ENCODE data around the gene FBXL15.

The FBXL15 gene, protein sequence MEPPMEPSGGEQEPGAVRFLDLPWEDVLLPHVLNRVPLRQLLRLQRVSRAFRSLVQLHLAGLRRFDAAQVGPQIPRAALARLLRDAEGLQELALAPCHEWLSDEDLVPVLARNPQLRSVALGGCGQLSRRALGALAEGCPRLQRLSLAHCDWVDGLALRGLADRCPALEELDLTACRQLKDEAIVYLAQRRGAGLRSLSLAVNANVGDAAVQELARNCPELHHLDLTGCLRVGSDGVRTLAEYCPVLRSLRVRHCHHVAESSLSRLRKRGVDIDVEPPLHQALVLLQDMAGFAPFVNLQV

DNA sequence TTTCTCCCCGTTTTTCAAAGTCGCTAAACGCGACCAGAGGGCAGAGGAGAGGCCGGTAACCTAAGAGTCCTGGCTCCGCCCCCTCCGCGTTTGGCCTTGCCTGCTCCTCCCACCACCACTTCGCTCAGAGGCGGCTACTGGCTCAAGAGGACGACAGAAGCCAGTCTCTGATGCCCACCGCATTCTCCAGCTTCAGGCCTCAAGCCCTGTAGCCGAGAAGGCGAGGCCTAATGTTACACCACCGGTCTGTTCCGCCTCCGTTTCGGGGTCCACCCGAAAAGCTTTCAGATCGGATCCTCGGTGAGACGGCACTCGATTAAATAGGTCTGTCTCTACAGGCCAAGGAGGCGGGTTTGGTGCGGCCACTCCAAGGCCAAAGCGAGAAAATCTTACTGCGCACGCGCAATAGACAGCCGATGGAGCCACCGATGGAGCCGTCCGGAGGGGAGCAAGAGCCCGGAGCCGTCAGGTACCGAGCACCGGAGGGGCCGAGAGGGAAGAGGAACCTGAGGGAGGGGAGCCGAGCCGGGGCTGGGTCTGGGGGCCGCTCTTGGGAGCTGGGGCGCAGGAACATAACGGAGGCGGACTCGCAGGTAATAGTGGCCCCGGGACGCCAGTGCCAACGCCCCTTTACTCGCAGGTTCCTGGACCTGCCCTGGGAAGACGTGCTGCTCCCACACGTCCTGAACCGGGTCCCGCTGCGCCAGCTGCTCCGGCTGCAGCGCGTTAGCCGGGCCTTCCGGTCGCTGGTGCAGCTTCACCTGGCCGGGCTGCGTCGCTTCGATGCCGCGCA is at the start of gene FBXL15:
Gene FBXL15, plus strand, starts transcription at position 123 of the 793 bp plus-strand sequence. Its CDS starts 294 bp downstream, at position 417.
- Mint-ChIP-seq H3K36me3 (no peaks in the 10 kb centered on the region), H3K4me3 (peak within 1 kb of the TSS; percentile 97), H3K4me1 (peaks cover 27% of the 10 kb centered on the region), H3K27me3 (peaks cover 13% of the 10 kb centered on the region), H3K27ac (peak within 1 kb of the TSS; percentile 98), H3K9me3 (no peaks in the 10 kb centered on the region)

DNA sequence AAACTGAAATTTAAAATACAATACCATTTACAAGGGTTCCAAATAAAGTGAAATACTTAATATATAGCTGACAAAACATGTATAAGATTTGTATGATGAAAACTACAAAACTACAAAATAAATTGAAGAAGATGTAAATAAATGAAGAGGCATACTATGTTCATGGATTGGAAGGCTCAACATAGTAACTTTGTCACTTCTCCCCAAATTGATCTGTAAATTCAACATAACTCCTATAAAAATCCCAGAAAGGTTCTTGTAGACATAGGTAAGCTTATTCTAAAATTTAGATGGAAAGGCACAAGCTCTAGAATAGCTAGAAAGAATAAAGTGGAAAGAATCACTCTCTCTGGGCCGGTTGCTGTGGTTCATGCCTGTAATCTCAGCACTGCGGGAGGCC is 49.3 kb upstream of the FBXL15 start:
- Mint-ChIP-seq H3K4me1 (no peaks in the 10 kb centered on the region), H3K36me3 (peaks cover 19% of the 10 kb centered on the region), H3K4me3 (no peak overlapping the region), H3K9me3 (no peaks in the 10 kb centered on the region), H3K27ac (no peak overlapping the region), H3K27me3 (no peaks in the 10 kb centered on the region)

- no peak overlapping the region for H3K4me3 Mint-ChIP-seq
- H3K36me3 Mint-ChIP-seq: peaks cover 12% of the 10 kb centered on the region
- H3K9me3 Mint-ChIP-seq: no peaks in the 10 kb centered on the region
- H3K4me1 Mint-ChIP-seq: no peaks in the 10 kb centered on the region
- H3K27me3 Mint-ChIP-seq: no peaks in the 10 kb centered on the region
- H3K27ac Mint-ChIP-seq: no peak overlapping the region
These were observed 45.4 kb upstream of the FBXL15 start for GRCh38 chr10:102375250-102375649.

DNA sequence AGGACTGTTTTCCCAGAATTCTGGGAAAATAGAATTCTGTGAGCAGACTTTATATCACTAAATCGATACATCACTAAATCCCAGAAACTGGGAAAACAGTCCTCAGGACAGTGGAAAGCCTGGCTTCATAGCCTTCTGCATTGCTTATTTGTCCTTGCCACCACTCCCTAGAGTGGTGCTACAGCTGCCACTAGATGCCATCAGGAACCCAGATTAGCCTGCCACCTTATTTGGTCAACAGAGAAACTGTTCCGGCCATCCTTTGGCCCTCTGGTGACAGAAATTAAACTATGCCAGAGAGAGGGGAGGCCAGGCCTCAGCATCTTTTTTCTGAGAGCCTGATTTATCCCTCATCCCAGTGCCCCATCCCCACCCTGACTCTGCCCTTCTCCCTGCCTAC is 44.8 kb upstream of the FBXL15 start:
- no peak overlapping the region for H3K27ac Mint-ChIP-seq
- no peaks in the 10 kb centered on the region for H3K9me3 Mint-ChIP-seq
- H3K36me3 Mint-ChIP-seq: peaks cover 8% of the 10 kb centered on the region

GRCh38 chr10:102376901-102377300 is 43.7 kb upstream of the FBXL15 start:
- H3K9me3 Mint-ChIP-seq: no peaks in the 10 kb centered on the region
- no peaks in the 10 kb centered on the region for H3K4me1 Mint-ChIP-seq
- H3K27me3 Mint-ChIP-seq: no peaks in the 10 kb centered on the region
- H3K36me3 Mint-ChIP-seq: peaks cover 7% of the 10 kb centered on the region
- H3K27ac Mint-ChIP-seq: no peak overlapping the region
- H3K4me3 Mint-ChIP-seq: no peak overlapping the region

More for the DNA sequence above, 44.8 kb upstream of the FBXL15 start:
- Mint-ChIP-seq H3K4me3 (no peak overlapping the region), H3K4me1 (no peaks in the 10 kb centered on the region), H3K27me3 (no peaks in the 10 kb centered on the region)

- no peaks in the 10 kb centered on the region for H3K9me3 Mint-ChIP-seq
- peaks cover 5% of the 10 kb centered on the region for H3K36me3 Mint-ChIP-seq
- H3K27ac Mint-ChIP-seq: no peak overlapping the region
- no peak overlapping the region for H3K4me3 Mint-ChIP-seq
- peaks cover 3% of the 10 kb centered on the region for H3K4me1 Mint-ChIP-seq
- no peaks in the 10 kb centered on the region for H3K27me3 Mint-ChIP-seq
These were observed 41.3 kb upstream of the FBXL15 start for GRCh38 chr10:102379383-102379782.

- Mint-ChIP-seq H3K9me3 (no peaks in the 10 kb centered on the region), H3K27ac (no peak overlapping the region), H3K36me3 (peaks cover 3% of the 10 kb centered on the region), H3K4me3 (no peak overlapping the region), H3K4me1 (peaks cover 3% of the 10 kb centered on the region), H3K27me3 (no peaks in the 10 kb centered on the region)
These were observed 38.7 kb upstream of the FBXL15 start for GRCh38 chr10:102381983-102382382.

- H3K36me3 Mint-ChIP-seq: peaks cover 3% of the 10 kb centered on the region
- peaks cover 3% of the 10 kb centered on the region for H3K4me1 Mint-ChIP-seq
- H3K27ac Mint-ChIP-seq: no peak overlapping the region
- no peaks in the 10 kb centered on the region for H3K27me3 Mint-ChIP-seq
- no peaks in the 10 kb centered on the region for H3K9me3 Mint-ChIP-seq
- no peak overlapping the region for H3K4me3 Mint-ChIP-seq
These were observed 37.8 kb upstream of the FBXL15 start for GRCh38 chr10:102382871-102383270.

GRCh38 chr10:102384053-102384452 is 36.6 kb upstream of the FBXL15 start:
- no peak overlapping the region for H3K4me3 Mint-ChIP-seq
- H3K9me3 Mint-ChIP-seq: no peaks in the 10 kb centered on the region
- peaks cover 2% of the 10 kb centered on the region for H3K36me3 Mint-ChIP-seq
- no peaks in the 10 kb centered on the region for H3K27me3 Mint-ChIP-seq
- H3K4me1 Mint-ChIP-seq: peaks cover 3% of the 10 kb centered on the region
- H3K27ac Mint-ChIP-seq: peak overlapping the region; percentile 17

- peaks cover 2% of the 10 kb centered on the region for H3K36me3 Mint-ChIP-seq
- peaks cover 3% of the 10 kb centered on the region for H3K4me1 Mint-ChIP-seq
- H3K27me3 Mint-ChIP-seq: no peaks in the 10 kb centered on the region
- no peak overlapping the region for H3K4me3 Mint-ChIP-seq
- peak overlapping the region; percentile 30 for H3K27ac Mint-ChIP-seq
- H3K9me3 Mint-ChIP-seq: no peaks in the 10 kb centered on the region
These were observed 35.8 kb upstream of the FBXL15 start for GRCh38 chr10:102384606-102385429.

DNA sequence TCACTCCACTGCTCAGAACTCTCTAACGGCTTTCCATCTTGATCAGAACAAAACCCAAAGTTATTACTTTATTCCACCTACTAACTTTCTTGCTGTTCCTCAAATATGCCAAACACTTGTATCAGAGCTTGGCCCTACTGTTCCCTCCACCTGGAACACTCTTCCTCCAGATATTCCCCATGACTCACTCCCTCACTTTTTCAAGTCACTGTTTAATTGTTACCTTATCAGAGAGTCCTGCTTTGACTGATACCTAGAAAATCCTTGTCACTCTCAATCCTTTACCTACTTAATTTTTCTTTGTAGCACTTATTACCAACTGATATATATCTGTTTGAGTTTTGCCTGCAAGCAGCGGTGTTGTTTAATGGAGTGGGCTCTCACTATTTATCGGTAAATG is 30.7 kb upstream of the FBXL15 start:
- peaks cover 1% of the 10 kb centered on the region for H3K36me3 Mint-ChIP-seq
- no peak overlapping the region for H3K27ac Mint-ChIP-seq
- H3K27me3 Mint-ChIP-seq: no peaks in the 10 kb centered on the region

DNA sequence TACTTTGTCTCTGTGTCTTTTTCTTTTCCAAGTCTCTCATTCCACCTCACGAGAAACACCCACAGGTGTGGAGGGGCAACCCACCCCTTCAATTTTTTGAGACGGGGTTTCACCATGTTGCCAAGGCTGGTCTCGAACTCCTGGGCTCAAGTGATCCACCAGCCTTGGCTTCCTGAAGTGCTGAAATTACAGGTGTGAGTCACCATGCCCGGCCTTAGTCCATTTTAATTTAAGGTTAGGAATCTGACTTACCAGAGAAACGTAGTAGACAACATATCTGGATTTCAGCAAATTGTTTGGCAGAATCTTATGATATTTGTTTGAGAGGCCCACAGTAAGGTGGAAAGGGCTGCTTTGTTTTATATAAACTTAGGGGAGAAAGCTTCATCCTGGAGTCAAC is 28.3 kb upstream of the FBXL15 start:
- peak overlapping the region; percentile 62 for H3K27ac Mint-ChIP-seq
- no peaks in the 10 kb centered on the region for H3K9me3 Mint-ChIP-seq
- no peaks in the 10 kb centered on the region for H3K27me3 Mint-ChIP-seq
- H3K4me3 Mint-ChIP-seq: peak overlapping the region; percentile 92
- peaks cover 11% of the 10 kb centered on the region for H3K36me3 Mint-ChIP-seq
- H3K4me1 Mint-ChIP-seq: peaks cover 26% of the 10 kb centered on the region

More for the DNA sequence above, 30.7 kb upstream of the FBXL15 start:
- H3K4me3 Mint-ChIP-seq: no peak overlapping the region
- no peaks in the 10 kb centered on the region for H3K9me3 Mint-ChIP-seq
- H3K4me1 Mint-ChIP-seq: peaks cover 15% of the 10 kb centered on the region

GRCh38 chr10:102393411-102394078 is 27.1 kb upstream of the FBXL15 start:
- Mint-ChIP-seq H3K27ac (peak overlapping the region; percentile 98), H3K27me3 (no peaks in the 10 kb centered on the region), H3K36me3 (peaks cover 19% of the 10 kb centered on the region), H3K4me1 (peaks cover 39% of the 10 kb centered on the region), H3K4me3 (peak overlapping the region; percentile 92), H3K9me3 (no peaks in the 10 kb centered on the region)

GRCh38 chr10:102394079-102394800 is 26.4 kb upstream of the FBXL15 start:
- Mint-ChIP-seq H3K36me3 (peaks cover 19% of the 10 kb centered on the region), H3K4me3 (peak overlapping the region; percentile 92), H3K4me1 (peaks cover 42% of the 10 kb centered on the region)

More at GRCh38 chr10:102394079-102394800, 26.4 kb upstream of the FBXL15 start:
- H3K9me3 Mint-ChIP-seq: no peaks in the 10 kb centered on the region
- H3K27ac Mint-ChIP-seq: peak overlapping the region; percentile 98
- no peaks in the 10 kb centered on the region for H3K27me3 Mint-ChIP-seq

Measured in activated naive CD4-positive, alpha-beta T cell treated with anti-CD3 and anti-CD28 coated beads, Interleukin-2, amount 50 U/mL, for 24 hours (primary cell).